ENCODE measurements around the gene MYL10.

The MYL10 gene

GRCh38 chr7:101595766-101596537, 33.1 kb downstream of the MYL10 start:
- TF ChIP-seq CTCF (conservative IDR thresholded peaks at IDR 0.05; ENCODE audit: low read depth, low read length), result no peak
- H3K79me2 ChIP-seq (ENCODE audit: insufficient read depth, low read depth), result no peaks in the 10 kb centered on the region
- H3K4me3 ChIP-seq (IDR thresholded peaks at IDR 0.05; ENCODE audit: insufficient read depth, low read depth, low read length), result no peak overlapping the region
- H3K4me2 ChIP-seq, result no peak overlapping the region
- H4K20me1 ChIP-seq (ENCODE audit: insufficient read depth), result no peaks in the 10 kb centered on the region
- no peak overlapping the region for H3K27ac ChIP-seq
- H3K36me3 ChIP-seq (ENCODE audit: insufficient read depth), result no peaks in the 10 kb centered on the region
- no peak overlapping the region for H3K9ac ChIP-seq
- H3K4me1 ChIP-seq (ENCODE audit: low read depth, poor library complexity, severe bottlenecking), result no peaks in the 10 kb centered on the region
- H2AFZ ChIP-seq (ENCODE audit: low read depth), result no peak overlapping the region
- no peaks in the 10 kb centered on the region; the same call in 1 of the 2 replicates for H3K27me3 ChIP-seq (ENCODE audit: insufficient read depth, low read depth)

GRCh38 chr7:101595246-101595645, 33.9 kb downstream of the MYL10 start:
- no peaks in the 10 kb centered on the region for H4K20me1 ChIP-seq (ENCODE audit: insufficient read depth)
- no peaks in the 10 kb centered on the region for H3K36me3 ChIP-seq (ENCODE audit: insufficient read depth)
- H3K9ac ChIP-seq, result no peak overlapping the region
- H2AFZ ChIP-seq (ENCODE audit: low read depth), result no peak overlapping the region
- no peak overlapping the region for H3K4me2 ChIP-seq
- no peaks in the 10 kb centered on the region for H3K4me1 ChIP-seq (ENCODE audit: low read depth, poor library complexity, severe bottlenecking)
- H3K27ac ChIP-seq, result no peak overlapping the region
- no peaks in the 10 kb centered on the region; the same call in 1 of the 2 replicates for H3K27me3 ChIP-seq (ENCODE audit: insufficient read depth, low read depth)
- no peaks in the 10 kb centered on the region for H3K79me2 ChIP-seq (ENCODE audit: insufficient read depth, low read depth)
- H3K4me3 ChIP-seq (IDR thresholded peaks at IDR 0.05; ENCODE audit: insufficient read depth, low read depth, low read length), result no peak overlapping the region
- no peak for TF ChIP-seq CTCF (conservative IDR thresholded peaks at IDR 0.05; ENCODE audit: low read depth, low read length)

GRCh38 chr7:101594790-101595189, 34.3 kb downstream of the MYL10 start:
- no peak overlapping the region for H3K4me3 ChIP-seq (IDR thresholded peaks at IDR 0.05; ENCODE audit: insufficient read depth, low read depth, low read length)
- H3K4me1 ChIP-seq (ENCODE audit: low read depth, poor library complexity, severe bottlenecking), result no peaks in the 10 kb centered on the region
- no peaks in the 10 kb centered on the region; the same call in 1 of the 2 replicates for H3K27me3 ChIP-seq (ENCODE audit: insufficient read depth, low read depth)

GRCh38 chr7:101593556-101593955, 35.5 kb downstream of the MYL10 start:
- H3K27ac ChIP-seq, result no peak overlapping the region
- no peaks in the 10 kb centered on the region; the same call in 1 of the 2 replicates for H3K27me3 ChIP-seq (ENCODE audit: insufficient read depth, low read depth)
- H3K79me2 ChIP-seq (ENCODE audit: insufficient read depth, low read depth), result no peaks in the 10 kb centered on the region
- no peak overlapping the region for H3K4me3 ChIP-seq (IDR thresholded peaks at IDR 0.05; ENCODE audit: insufficient read depth, low read depth, low read length)
- TF ChIP-seq CTCF (conservative IDR thresholded peaks at IDR 0.05; ENCODE audit: low read depth, low read length), result no peak
- no peaks in the 10 kb centered on the region for H4K20me1 ChIP-seq (ENCODE audit: insufficient read depth)
- no peak overlapping the region for H3K4me2 ChIP-seq
- H3K4me1 ChIP-seq (ENCODE audit: low read depth, poor library complexity, severe bottlenecking), result no peaks in the 10 kb centered on the region
- no peaks in the 10 kb centered on the region for H3K36me3 ChIP-seq (ENCODE audit: insufficient read depth)
- no peak overlapping the region for H2AFZ ChIP-seq (ENCODE audit: low read depth)
- H3K9ac ChIP-seq, result no peak overlapping the region

More at GRCh38 chr7:101594790-101595189, 34.3 kb downstream of the MYL10 start:
- Histone ChIP-seq H2AFZ (ENCODE audit: low read depth) (no peak overlapping the region), H3K4me2 (no peak overlapping the region), H3K36me3 (ENCODE audit: insufficient read depth) (no peaks in the 10 kb centered on the region), H3K79me2 (ENCODE audit: insufficient read depth, low read depth) (no peaks in the 10 kb centered on the region), H3K9ac (no peak overlapping the region), H4K20me1 (ENCODE audit: insufficient read depth) (no peaks in the 10 kb centered on the region), H3K27ac (no peak overlapping the region)
- no peak for TF ChIP-seq CTCF (conservative IDR thresholded peaks at IDR 0.05; ENCODE audit: low read depth, low read length)

Measured in KMS-11 (cell line).